HS-5 (cell line): ENCODE measurements around the gene EVI5L.

ENCODE experiments used
- DNase-seq: peaks from one replicate; pipeline ENCODE4 v3.0.0-alpha.2; 2012; ENCODE audit warnings: low read depth

Gene EVI5L

GRCh38 chr19:7817801-7818200 is 12.2 kb upstream of the EVI5L start:
- no peak for DNase-seq

- DNase-seq, result no peak
Measured at GRCh38 chr19:7818806-7819205, 11.2 kb upstream of the EVI5L start.

DNA sequence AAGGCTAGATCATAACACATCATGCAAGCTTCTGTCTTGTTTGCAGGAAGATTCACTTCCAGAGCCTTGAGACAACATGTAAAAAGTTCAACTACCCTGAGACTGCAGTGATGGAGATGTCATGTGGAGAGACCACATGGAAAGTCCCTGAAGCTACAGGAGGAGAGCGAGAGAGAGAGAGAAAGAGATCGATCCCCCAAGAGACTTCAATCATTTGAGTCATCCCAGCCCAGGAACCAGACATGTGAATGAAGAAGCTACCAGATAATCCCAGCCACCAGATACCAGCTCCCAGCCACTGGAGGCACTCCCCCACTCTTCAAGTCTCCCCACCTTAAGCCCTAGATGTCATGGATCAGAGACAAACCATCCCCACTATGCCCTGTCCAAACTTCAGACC is 10.7 kb upstream of the EVI5L start:
- no peak for DNase-seq

DNA sequence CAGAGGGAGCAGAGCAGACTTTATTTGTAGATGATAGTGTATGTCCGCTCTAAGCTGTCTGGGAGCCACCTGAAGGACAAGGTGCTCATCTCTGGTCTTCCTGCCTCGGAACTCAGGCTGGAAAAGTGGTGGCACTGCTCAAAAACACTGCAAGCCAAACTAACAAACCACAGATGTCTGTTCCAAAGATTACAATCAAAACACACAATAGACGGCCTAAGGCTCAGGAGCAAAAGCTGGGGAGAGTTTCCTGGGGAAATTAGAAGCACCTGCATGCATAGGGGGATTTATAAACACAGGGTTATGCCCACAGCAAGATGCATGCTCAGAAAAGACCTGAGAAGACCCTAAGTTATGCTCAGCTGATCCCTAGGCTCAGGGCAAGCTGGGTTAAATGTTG is 9.4 kb upstream of the EVI5L start:
- DNase-seq, result no peak

GRCh38 chr19:7822910-7823515 is 7.0 kb upstream of the EVI5L start:
- no peak for DNase-seq

GRCh38 chr19:7823686-7824301 is 6.2 kb upstream of the EVI5L start:
- no peak for DNase-seq

GRCh38 chr19:7829166-7829520 is 875 bp upstream of the EVI5L start:
- no peak for DNase-seq

- DNase-seq, result no peak
Measured at GRCh38 chr19:7830272-7830771, 304 bp downstream of the EVI5L start.

- DNase-seq, result no peak
Measured at GRCh38 chr19:7830823-7831222, 805 bp downstream of the EVI5L start.

DNA sequence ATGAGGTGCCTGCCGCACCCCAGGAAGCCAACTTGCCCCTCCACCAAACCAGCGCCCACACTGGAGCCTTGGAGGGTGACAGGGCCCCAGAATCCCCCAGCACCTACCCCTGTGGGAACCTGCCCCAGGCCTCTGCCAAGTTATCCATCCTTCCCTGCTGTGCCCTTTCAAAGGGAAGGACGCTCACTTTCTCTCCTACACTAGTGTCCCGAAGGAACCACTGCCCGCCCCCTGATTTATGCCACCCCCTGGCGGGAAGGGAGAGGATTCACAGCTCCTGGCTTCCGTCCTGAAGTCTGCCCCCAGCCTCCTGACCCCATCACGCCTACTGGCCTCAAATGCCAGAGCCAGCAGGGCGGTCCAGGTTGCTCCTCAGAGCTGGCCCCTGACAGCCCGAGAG is 1.4 kb downstream of the EVI5L start:
- DNase-seq, result no peak

DNA sequence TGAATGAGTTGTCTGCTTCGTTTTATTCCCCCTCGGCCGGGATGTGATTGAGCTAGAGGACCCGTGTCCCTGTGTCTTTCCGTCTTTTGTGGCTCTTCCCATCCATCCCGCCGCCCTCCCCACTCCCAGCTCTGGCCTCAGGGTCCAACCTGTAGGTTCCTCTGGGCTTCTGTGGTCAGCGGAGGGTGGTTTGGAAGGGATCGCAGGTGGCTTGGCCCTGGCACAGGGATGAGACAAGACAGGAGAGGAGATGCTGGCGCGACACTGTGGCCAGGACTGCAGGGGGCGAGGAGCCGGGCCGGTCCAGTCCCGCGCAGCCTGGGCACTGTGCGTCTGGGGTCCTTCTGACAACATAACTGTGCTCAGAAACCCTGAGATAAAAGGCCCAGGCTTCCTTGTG is 2.0 kb downstream of the EVI5L start:
- no peak for DNase-seq

DNA sequence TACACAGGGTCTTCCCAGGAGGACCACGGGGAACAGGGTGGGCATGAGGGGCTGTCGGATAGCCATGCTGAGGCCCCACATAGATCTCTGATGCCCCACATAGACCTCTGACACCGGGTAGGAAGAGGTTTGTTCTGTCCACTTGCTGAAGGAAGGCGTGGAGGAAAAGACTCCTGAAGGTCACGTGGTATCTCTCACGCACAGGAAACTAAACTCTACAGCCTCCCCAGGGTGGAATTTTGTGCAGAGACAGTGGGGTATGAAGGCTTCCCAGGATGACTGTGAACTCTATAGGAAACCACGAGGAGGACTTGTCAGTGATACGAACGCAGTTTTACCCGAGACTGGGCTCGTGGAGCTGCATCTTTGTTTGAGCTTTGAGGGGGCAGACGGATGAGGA is 2.8 kb downstream of the EVI5L start:
- DNase-seq, result no peak

DNA sequence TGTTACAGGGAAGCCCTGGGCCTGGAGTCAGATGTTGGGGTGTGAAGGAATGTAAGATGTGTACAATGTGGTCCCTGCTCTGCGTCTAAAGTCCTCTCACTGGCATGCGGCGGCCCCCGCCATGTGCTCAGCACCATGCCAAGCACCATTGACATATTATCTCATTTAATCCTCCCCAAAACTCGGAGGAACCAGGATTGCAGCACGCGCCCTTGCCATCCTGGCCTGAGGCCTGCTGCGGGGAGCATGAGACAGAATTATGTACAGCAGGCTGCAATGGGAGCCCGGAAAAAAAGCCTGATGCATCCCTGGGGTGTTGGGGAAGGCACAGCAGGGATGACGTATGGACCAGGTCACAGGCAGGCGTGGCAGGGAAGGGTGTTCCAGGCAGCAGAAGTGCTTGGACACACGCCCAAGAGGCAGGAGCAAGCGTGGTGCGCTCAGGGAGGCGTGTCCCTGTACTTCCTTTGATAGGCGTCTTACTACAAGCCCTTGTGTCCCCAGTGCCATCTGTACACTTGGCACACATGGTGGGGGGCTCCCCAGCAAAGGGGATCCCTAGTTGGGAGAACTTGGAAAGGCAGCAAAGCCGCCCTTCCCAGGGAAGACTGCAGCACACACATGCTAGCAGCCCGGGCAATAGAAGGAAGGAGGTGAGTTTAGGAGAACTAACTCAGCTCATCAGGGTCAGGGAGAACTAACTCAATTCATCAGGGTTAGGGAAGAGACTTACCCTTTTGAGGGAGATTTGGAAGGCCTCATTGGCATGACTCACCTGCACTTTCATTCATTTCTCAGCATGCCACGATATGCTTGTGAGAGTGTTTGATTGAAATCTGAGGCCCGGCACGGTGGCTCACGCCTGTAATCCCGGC is 3.4 kb downstream of the EVI5L start:
- peak; percentile 10 for DNase-seq

- no peak for DNase-seq
Measured at GRCh38 chr19:7839476-7839875, 9.5 kb downstream of the EVI5L start.

DNA sequence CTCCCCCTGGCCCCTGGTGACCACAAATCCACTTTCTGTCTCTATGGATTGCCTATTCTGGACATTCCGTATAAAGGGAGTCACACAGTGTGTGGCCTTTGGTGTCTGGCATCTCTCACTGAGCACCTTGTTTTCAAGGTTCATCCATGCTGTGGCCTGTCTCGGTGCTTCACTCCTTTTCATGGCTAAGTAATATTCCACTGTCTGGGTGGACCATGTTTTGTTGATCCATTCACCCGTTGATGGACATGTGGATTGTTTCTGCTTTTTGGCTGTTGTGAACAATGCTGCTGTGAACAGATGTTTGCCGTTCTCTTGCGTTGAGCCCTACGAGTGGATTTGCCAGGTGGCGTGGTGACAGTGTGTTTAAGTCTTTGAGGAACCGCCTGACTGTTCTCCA is 10.6 kb downstream of the EVI5L start:
- DNase-seq, result no peak

DNA sequence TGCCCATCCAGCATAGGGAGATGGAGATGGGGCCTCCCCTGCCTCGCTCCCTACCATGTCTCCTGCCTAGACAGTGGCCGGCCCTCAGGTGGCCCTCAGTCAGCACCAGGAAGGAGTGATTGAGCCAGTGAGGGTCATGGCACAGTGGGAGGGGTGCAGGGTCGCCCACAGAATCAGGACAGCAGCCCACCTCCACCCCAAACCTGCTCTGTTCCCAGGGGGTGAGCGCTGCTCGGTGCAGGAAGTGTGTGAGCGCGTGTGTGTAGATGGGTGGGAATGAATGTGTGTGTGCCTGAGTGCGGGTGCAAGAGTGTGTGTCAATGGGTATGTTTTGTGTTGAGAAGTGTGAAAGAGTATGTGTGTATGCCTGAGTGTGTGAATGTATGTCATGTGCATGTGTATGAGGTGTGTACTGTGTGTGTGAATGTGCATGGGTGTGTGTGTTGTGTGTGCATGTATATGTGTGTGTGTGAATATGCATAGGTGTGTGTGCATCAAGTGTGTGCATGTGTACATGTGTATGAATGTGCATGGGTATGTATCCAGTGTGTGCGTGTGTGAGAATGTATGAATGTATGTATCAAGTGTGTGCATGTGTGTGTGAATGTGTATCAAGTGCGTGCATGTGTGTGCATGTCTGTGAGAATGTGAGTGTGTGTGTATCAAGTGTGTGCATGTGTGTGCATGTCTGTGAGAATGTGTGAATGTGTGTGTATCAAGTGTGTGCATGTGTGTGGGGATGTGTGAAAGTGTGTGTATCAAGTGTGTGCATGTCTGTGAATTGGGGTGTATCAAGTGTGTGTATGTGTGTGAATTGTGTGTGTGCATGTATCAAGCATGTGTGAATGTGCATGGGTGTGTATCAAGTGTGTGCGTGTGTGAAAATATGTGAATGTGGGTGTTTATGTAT is 12.0 kb downstream of the EVI5L start:
- DNase-seq, result no peak

DNA sequence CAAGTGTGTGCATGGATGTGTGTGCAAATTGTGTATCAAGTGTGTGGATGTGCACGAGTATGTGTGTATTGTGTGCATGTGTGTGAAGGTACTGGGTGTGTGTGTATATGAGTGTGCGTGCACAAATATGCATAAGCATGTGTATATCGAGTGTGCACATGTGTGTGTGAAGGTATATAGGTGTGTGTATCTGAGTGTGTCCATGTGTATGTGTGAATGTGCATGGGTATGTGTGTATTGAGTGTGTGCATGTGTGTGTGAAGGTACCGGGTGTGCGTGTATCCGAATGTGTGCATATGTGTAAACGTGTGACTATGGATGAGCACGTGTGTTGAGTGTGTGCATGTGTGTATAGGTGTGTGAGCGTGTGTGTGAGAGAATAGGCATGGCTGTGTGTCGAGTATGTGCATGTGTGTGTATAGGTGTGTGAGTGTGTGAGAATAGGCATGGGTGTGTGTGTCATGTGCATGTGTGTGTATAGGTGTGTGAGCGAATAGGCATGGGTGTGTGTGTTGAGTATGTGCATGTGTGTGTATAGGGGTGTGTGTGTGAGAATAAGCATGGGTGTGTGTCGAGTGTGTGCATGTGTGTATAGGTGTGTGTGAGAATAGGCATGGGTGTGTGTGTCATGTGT is 12.8 kb downstream of the EVI5L start:
- DNase-seq, result no peak

DNA sequence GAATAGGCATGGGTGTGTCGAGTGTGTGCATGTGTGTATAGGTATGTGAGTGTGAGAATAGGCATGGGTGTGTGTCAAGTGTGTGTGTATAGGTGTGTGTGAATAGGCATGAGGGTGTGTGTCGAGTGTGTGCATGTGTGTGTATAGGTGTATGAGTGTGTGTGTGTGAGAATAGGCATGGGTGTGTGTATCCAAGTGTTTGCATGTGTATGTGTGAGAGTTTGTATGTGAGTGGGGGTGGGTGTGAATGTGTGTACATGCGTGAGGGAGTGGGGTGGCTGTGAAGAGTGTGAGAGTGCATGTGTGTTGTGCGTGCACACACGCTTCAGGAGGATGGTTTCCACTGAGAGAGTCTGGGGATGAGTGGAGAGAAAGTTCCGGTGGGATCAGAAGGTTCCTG is 13.5 kb downstream of the EVI5L start:
- DNase-seq, result no peak

- no peak for DNase-seq
Measured at GRCh38 chr19:7844405-7844804, 14.4 kb downstream of the EVI5L start.

DNA sequence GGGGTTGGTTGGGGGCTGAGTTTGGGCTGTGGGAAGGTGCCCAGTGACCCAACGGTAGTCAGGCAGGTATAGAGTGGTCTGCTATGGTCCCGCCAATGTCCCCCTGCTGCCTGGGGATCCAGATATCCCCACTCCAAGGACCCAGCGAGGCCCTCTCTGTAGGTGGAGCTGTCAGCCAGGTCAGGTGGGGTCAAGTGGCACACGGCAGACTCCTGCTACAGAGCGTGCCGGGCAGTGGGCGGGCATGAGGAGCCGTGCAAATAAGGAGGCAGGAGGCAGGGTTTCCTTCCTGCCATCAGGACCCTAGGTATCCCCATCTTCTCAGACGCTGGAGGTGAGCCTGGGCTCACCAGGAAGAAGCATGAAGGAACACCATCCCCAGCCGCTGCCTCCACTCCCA is 14.9 kb downstream of the EVI5L start:
- no peak for DNase-seq

- no peak for DNase-seq
Measured at GRCh38 chr19:7845390-7846154, 15.6 kb downstream of the EVI5L start.
